Fibroblast of villous mesenchyme (primary cell): ENCODE data around the gene SIRT7. TPM values are rescaled to one million over a fixed set of nuclear protein-coding genes. Genes with fewer than 3 reads are reported as not detected.

ENCODE experiments used
- DNase-seq: peaks from one replicate; pipeline ENCODE4 v3.0.0-alpha.2; 2010; ENCODE audit warnings: low read depth
- H3K4me3 ChIP-seq: 2 replicates; pipeline ENCODE4 v1.5.1; 2011; ENCODE audit warnings: low read depth, mild to moderate bottlenecking, low read length
- total RNA-seq: library from RNA; depleted of rRNA; stranded (reverse); fragments of >200 nt; gene quantifications from 2 replicates; pipeline ENCODE4 v1.2.3, GENCODE V29; 2012
- TF ChIP-seq, protein P1 (sequence below): IDR thresholded peaks from 2 replicates; pipeline ENCODE4 v1.5.1; 2012; ENCODE audit warnings: low read depth, mild to moderate bottlenecking, low read length; ENCODE audit not compliant: insufficient read depth

SIRT7 gene
- total RNA-seq, 1 donor, result 14.7 TPM

DNA sequence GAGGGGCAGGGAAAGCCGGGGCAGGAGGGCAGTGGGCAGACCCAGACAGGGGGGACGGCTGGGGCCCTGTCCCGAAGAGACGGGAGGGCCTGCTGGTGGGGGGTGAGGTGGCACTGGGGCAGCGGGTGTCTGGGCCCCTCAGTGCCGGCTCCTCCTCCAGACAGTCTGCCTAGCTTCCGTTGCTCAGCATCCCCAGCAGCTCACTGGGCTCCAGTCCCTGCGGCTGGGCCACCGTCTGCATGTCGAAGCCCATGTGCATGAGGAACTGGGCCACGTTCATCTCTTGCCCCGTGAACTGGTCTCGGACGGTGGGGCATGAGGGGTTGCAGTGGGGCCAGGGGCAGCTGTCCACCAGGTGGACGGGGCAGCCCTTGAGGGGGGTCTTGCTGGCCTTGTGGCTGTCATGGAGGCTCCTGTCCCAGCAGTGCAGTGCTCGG is 34.8 kb upstream of the SIRT7 start:
- no peak for DNase-seq

GRCh38 chr17:81951785-81952684 is 34.1 kb upstream of the SIRT7 start:
- H3K4me3 ChIP-seq, result no peak overlapping the region
- no peak for DNase-seq
- TF ChIP-seq, protein P1, sequence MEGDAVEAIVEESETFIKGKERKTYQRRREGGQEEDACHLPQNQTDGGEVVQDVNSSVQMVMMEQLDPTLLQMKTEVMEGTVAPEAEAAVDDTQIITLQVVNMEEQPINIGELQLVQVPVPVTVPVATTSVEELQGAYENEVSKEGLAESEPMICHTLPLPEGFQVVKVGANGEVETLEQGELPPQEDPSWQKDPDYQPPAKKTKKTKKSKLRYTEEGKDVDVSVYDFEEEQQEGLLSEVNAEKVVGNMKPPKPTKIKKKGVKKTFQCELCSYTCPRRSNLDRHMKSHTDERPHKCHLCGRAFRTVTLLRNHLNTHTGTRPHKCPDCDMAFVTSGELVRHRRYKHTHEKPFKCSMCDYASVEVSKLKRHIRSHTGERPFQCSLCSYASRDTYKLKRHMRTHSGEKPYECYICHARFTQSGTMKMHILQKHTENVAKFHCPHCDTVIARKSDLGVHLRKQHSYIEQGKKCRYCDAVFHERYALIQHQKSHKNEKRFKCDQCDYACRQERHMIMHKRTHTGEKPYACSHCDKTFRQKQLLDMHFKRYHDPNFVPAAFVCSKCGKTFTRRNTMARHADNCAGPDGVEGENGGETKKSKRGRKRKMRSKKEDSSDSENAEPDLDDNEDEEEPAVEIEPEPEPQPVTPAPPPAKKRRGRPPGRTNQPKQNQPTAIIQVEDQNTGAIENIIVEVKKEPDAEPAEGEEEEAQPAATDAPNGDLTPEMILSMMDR, result no peak

More for the DNA sequence above, 34.8 kb upstream of the SIRT7 start:
- no peak overlapping the region for H3K4me3 ChIP-seq
- TF ChIP-seq, protein P1, result no peak

- H3K4me3 ChIP-seq, result no peak overlapping the region
- TF ChIP-seq, protein P1, result no peak
- DNase-seq, result no peak
These were observed 32.5 kb upstream of the SIRT7 start for GRCh38 chr17:81950501-81950900.

- no peak overlapping the region for H3K4me3 ChIP-seq
- TF ChIP-seq, protein P1, result no peak
- no peak for DNase-seq
These were observed 30.8 kb upstream of the SIRT7 start for GRCh38 chr17:81948635-81949378.

- TF ChIP-seq, protein P1, result no peak
- DNase-seq, result no peak
- H3K4me3 ChIP-seq, result no peak within 1 kb of the TSS
These were observed 29.2 kb upstream of the SIRT7 start, which contains the start of gene MYADML2 for GRCh38 chr17:81947189-81947588. Gene MYADML2 (minus strand): TSS chr17:81947233. CDS start chr17:81941741, 5,492 bp downstream.

DNA sequence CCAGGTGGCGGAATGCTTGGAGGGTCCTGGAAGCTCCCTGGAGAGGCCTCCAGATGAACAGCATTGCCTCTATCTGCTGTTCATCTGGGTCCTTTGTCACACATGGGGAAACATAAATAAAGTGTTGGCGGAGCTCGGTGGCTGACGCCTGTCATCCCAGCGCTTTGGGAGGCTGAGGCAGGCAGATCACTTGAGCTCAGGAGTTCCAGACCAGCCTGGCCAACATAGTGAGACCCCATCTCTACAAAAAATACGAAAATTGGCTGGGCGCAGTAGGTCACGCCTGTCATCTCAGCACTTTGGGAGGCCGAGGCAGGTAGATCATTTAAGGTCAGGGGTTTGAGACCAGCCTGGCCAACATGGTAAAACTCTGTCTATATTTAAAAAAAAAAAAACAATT is 26.9 kb upstream of the SIRT7 start:
- no peak overlapping the region for H3K4me3 ChIP-seq
- no peak for DNase-seq
- TF ChIP-seq, protein P1, result no peak
